Stimulated activated CD4-positive, alpha-beta T cell treated with anti-CD3 and anti-CD28 coated beads, Interleukin-1b, Interleukin-23, amount 100 ng/mL, for 24 hours (primary cell): ENCODE data around the gene BARHL1.

ENCODE experiments used
- DNase-seq, 4 experiments: peaks; one replicate each; pipeline ENCODE4 v3.0.0-alpha.2; 2020; ENCODE audit warnings: low read depth in 4 of 4, low spot score in 1 of 4

The BARHL1 gene

DNA sequence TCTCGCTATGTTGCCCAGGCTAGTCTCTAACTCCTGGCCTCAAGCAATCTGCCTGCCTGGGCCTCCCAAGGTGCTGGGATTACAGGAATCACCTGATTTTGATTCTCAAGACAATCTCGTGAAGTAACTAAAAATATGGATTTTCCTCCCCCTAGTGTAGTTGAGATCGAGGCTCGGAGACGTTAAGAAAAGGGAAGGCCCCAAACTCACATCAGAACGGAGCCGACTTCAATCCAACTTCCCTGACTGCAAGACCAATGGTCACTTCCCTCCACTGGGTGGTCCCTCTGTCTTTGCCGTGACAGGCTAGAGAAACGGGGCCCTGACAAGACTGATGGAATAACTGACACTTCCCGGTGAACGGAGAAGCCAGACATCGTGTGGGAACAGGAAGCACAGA, 28.3 kb downstream of the BARHL1 start:
- DNase-seq, result no peak

DNA sequence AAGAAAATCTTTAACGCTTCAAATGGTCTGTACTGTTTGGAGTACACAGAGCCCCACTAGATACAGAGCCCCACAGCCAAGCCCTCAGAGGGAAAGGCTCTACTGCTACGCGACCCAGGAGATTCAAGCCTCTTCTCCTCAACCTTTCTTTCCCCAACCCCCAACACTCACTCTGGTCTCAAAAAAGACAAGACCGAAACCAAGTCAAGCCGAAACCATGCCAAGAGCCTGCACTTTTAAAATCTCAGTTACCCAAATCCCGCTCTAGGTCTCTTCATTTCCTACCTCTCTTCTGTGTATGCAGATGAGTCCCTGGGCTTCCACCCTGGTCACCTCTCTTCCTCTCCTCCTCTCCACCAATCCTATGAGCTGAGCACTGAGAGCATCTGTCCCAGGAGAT, 31.9 kb downstream of the BARHL1 start:
- DNase-seq, result no peak

DNA sequence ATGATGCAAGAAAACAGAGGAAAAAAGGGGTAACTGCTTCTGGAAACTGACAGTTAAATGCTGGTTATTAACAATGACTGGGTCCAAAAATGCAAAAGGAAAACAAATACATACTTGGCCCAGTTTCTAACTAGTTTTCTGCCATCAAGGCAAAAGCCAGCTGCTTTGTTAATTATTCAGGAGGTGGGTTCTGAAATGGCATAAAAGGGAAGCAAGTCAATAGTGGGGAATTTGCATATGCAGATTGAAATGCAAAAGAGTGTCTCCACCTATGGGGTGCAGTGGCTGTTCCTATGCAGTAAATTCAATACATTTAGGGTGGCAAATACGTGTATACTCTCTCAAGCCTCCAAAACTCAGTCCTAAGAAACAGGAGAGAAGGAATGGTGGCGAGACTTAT, 33.4 kb downstream of the BARHL1 start:
- DNase-seq, result no peak

DNA sequence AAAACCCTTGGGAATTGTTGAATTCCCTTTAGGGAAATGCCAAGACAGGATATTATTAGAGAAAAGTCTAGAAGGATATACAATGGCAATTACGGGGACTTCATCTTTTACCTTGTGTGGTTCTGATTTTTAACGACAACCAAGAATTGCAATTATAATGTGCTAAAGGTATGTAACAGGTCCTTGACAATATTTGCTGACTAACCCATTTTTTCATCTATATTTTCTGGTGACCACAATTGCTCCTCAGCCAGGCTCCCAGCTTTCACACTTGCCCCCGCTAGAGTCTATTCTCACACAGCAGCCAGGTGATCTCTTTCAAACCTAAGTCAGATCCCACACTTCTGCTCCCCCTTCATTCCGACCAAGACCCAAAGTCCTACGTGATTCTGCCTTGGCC, 34.3 kb downstream of the BARHL1 start:
- no peak for DNase-seq

DNA sequence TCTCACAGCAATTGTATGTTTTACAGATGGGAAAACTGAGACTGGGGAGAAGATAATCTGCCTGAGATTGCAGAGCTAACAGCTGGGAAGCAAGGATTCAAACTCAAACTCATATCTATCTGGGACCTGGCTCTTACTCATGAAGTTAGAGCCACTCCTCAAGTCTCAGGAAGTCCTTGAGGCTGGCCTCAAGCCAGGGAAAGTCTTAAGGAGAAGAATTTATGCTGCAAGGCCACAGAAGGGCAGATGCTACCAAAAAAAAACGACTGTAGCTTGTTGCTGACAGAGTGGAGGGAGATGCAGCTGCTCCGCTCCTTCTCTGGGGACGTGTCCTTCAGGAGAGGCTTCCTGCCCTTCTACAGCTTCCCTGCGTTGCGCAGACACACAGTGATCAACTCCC, 39.8 kb downstream of the BARHL1 start:
- no peak for DNase-seq

DNA sequence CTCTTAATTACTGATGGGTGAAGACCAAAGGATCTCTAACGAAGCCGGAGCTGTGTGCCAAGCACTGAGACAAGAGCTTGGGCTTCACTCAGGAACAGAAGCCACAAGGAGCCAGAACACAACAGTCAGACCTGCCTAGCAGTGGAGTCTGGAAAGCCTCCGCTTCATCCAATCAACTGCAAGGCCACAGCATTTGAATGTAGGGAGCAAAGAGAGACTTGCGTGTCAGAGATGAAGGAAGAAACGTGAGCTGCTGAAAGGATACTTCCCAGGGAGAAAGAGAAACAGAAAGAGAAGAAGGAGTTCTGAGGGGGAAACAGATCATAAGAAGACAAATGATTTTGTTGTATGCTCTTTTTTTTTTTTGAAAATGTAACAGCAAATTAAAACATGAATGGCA, 43.9 kb downstream of the BARHL1 start:
- no peak for DNase-seq

DNA sequence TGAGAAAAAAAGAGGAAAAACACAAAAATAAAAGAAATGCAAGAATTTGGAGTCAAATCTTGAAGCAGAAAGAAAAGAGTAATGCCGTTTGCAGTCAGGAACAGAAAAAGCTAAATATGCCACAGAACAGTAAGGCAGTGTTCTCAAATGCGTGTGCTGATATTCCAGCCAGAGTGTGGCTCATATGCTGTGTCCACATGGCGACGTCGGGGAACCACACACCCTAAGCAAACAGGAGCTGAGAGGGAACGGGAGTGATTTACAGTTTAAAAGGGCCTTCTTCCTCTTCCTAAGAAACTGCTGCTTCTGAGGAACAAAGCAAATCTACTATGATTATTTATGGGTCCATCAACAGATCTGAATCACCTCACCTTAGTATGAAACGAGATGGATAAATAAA, 44.7 kb downstream of the BARHL1 start:
- no peak for DNase-seq

DNA sequence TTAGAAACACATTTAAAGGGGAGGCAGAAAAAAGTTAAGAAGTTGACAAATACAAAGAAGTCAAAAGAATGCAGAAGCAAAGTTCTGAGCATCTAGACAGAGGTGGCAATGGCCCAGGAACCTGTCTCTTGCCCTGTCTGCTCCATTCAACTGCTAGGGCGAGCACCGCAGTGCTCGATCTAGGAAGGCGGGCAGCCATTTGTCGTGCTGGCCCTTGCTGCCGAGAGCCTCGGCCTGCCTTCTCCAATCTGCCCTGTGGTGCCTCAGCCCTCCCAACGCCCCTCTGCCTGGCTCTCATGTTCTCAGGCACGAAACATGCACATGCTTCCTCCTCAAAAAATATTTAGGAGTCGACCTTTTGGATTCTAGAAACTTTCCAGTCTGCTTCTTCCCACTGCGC, 45.2 kb downstream of the BARHL1 start:
- DNase-seq, result no peak

DNA sequence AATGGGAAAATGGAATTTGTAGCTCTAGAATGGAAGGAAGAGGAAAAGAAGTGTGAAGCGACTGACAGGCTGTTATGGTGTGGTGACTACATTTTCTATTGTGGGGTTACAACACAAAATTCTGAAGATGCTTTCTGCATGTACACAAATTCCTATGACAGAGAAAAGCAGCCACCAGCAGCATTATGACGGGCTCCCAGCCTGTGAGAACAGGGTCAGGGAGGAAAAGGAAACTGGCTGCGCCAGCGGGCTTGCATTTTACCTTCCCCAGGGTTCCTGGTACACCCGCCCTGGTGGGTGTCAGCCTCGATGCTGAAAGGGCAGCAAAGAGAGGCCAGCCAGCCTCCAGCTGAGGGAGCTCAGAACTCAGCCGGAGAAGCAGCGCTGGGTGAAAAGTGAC, 46.3 kb downstream of the BARHL1 start:
- no peak for DNase-seq

DNA sequence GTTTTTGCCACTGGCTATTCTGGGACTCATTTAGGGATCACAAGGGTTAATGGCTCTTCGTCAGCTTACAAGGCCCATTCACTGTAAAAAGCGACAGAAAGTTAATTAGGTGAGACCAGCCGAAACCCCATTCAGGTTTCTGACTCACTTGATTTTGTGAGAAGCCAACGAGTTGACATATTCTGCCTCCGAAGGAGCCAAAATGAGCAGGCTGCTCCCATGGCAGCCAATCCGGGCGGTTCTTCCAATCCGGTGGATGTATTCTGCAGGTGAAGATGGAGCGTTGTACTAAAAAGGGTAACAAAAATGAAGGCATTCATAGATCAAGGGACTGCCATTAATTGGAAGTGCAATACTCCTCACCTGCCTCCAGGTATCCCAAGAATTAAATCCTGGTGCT, 47.7 kb downstream of the BARHL1 start:
- no peak for DNase-seq

DNA sequence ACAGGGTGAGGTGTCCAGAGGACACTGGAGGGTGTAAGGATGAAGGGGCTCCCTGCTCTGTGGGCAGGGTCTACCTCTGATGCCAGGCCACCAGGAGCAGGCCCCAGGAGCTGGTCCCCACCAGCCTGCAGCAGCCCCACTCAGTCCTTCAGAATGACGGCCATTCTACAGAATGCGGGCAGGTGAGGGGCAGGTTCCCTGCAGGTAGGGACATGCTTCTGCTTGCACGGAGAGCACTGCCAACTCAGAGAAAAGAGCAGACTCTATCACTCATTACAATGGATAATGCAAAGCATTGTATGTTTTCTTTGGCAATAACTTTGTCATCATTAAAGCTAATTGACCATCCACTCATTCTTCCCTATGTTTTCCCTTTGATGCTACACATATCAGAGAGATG, 48.4 kb downstream of the BARHL1 start:
- no peak for DNase-seq

DNA sequence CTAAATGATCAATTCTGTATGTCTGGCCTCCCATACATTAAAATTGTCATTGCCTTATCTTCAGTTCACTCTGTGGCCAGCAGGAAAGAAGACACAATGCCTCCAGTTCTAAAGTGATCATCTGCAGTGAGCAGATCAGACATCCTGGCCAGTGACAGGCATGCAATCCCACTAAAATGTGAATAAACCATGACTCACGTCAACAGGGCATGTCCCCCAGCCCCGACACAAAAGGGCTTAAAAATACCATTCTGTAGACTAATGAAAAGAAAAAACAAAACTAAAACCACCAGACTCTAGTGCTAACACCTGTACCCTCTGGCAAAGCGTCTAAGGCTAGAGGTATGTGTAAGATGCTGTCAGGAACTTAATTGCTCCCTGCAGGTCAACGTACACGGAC, 48.9 kb downstream of the BARHL1 start:
- no peak for DNase-seq

DNA sequence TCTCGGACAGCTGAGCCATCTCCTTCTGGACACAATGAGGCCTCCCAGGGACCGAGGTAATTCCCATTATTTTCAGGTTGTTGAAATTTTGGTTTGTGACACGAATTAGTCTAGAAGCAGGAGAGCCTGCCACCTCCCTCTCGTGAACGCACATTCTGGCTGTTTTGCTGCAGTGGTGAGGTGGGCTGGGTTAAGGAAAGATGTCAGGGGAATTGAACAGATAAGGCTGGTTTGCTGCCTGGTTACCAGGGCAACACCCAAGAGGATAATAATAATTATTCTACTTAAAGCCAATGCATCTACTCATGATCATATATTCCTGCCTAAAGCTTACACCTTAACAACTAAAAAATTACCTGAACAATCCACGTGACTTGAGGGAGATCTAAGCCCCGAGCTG, 49.3 kb downstream of the BARHL1 start:
- no peak for DNase-seq

DNA sequence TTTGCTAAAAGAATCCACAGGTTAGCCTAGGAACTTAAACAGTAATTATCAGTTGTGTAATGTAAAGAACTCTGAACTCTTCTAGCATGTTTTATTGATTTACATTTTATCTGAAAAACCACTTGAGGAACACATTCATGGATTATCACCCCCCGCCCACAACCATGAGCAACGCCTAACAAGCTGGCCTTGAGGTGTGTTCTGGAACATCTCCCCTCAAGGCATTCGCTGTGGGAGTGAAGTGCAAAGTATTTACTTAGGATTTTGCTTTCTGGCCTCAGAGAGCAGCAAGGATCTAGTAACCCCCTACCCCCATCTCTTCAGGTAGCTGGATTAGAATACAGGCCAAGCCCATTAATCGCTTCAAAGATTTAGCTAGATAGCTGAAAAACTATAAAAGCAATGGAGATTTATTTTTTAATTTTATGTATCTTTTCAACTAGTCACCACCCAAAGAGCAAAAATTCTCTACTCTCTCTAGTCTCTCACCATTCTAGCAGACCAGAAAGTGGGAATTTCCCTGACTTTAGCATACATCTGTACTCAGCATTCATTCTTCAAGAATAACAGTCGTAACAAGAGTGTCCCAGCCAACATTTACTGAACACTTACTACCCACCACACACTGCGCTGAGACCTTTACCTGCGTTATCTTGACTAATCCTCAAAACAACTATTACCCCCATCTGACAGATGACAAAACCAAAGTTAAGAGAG, 50.2 kb downstream of the BARHL1 start:
- DNase-seq, result no peak

DNA sequence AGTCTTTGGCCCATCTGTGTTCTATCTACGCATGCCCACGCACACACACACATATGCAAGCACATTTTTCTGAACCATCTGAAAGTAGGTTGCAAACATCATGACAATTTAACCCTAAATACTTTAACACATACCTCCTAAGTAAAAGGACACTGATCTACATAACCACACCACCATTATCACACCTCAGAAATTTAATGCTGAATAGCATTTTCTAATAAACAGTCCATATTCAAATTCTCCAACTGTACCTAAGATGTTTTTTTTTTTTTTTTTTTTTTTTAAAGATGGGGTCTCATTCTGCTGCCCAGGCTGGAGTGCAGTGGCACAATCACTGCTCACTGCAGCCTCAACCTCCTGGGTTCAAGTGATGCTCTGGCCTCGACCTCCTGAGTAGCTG, 51.9 kb downstream of the BARHL1 start:
- no peak for DNase-seq

DNA sequence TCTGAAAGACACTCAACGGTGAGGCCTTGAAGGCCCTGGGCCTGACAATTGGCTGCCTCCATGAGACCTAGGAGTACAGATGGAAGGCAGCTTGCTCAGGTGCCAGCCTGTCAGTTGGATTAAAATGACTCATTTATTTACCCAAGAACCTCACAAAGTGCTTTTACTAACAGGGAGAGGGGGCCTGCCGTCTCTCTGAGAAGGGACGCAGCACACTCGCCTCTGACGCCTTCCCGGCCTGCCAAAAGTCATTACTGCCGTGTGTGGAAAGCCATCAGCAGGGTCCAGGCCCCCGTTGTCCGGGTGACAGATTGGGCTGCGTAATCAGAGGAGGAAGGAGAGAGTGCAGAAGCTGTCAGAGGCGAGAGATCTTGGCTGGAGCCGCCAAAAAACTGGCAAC, 54.9 kb downstream of the BARHL1 start:
- no peak for DNase-seq

DNA sequence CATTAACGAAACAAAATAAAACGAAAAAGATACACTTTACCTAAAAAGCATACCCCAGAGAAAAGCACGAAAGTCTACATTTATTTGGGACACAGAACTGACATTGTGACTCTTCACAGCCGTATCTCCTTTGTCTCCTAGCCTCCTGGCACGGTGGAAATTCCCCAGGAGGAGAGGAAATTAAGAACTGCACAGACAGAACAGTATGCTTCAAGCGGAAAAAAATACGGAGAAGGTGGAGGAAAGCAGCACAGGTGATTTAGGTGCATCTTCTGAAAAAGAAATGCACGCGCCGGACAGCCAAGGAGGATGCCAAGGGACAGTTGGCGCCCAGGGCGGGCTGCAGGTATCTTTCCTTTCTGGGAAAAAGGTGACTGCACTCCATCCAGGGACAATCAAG, 55.4 kb downstream of the BARHL1 start:
- no peak for DNase-seq

DNA sequence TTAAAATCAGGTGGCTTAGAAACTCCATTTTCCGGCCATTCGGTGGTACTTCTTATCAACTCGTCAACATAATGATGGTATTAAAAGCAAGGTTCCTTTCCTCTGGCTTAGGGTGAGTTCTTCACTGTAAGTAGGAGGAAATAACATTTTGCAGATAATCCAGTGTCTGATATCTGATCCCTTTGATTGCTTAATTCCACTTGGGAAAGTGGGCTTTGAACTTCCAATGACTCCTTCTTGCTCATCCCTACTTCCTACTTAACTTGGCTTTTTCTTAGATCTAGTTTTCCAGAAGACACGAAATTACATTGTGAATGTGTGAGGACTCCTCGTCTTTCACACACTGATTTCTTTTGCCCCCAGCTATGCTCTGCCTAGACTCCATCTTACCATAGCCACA, 55.8 kb downstream of the BARHL1 start:
- DNase-seq, result no peak

DNA sequence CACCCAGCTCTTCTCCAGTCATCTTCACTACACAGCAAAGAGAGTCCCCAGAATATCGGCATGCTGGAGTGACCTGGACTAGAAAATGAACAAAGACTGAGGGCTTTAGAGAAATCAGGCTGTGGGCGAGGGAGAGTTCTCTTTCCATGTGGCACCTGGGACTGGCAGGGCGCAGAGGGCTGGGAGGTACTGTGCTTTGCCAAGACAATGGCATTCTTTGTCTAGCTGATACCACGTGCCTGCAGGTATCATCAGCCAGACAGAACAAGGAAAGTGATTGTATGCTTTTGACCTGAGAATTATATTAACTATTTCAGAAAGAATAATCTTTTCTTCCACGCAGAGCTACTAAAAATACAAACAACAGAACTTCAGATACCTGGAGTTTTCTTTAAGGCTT, 56.9 kb downstream of the BARHL1 start:
- DNase-seq, result no peak
